Measurements from ENCODE around the gene SBF2. TPM values are rescaled to one million over a fixed set of nuclear protein-coding genes. Genes with fewer than 3 reads are reported as not detected.

The SBF2 gene
- polyA plus RNA-seq, 1 donor from 2014 or later: 53.4 TPM

GRCh38 chr11:9849389-9849788, 444.6 kb downstream of the SBF2 start:
- Histone ChIP-seq H3F3A (ENCODE audit: insufficient read depth, low read length, poor library complexity, severe bottlenecking) (no peaks in the 10 kb centered on the region), H3K27me3 (ENCODE audit: insufficient read depth, low read depth, low read length) (no peaks in the 10 kb centered on the region), H3K4me3 (ENCODE audit: low read length) (no peak overlapping the region), H4K20me1 (ENCODE audit: insufficient read depth) (no peaks in the 10 kb centered on the region), H3K4me2 (ENCODE audit: low read length) (no peak overlapping the region), H2AFZ (ENCODE audit: low read depth, low read length) (no peak overlapping the region), H3K36me3 (ENCODE audit: insufficient read depth, low read length) (peaks cover 7% of the 10 kb centered on the region), H3K27ac (ENCODE audit: low read length) (no peak overlapping the region), H3K9me2 (ENCODE audit: insufficient read depth, low read length) (no peaks in the 10 kb centered on the region), H3K9ac (ENCODE audit: low read length) (no peak overlapping the region), H3K9me3 (ENCODE audit: low read length) (no peaks in the 10 kb centered on the region), H3K79me2 (replicated peaks; ENCODE audit: insufficient read depth, low read length) (no peaks in the 10 kb centered on the region)
- no peak for TF ChIP-seq EZH2 (IDR thresholded peaks at IDR 0.05; ENCODE audit: borderline replicate concordance, insufficient read depth, low read length, poor library complexity, severe bottlenecking)
- TF ChIP-seq POLR2AphosphoS5 (IDR thresholded peaks at IDR 0.05): no peak
- no peak for TF ChIP-seq RAD21 (conservative IDR thresholded peaks at IDR 0.05)
- no peak for TF ChIP-seq TAF1 (IDR thresholded peaks at IDR 0.05; ENCODE audit: low read depth)
- no peak for TF ChIP-seq CTCF (IDR thresholded peaks at IDR 0.05; ENCODE audit: poor library complexity, severe bottlenecking)
- TF ChIP-seq MXI1 (conservative IDR thresholded peaks at IDR 0.05; ENCODE audit: poor library complexity, severe bottlenecking): no peak
- no peak for TF ChIP-seq REST (IDR thresholded peaks at IDR 0.05; ENCODE audit: borderline replicate concordance)
- no peak for TF ChIP-seq SMC3 (conservative IDR thresholded peaks at IDR 0.05; ENCODE audit: poor library complexity)
- TF ChIP-seq EP300 (conservative IDR thresholded peaks at IDR 0.05; ENCODE audit: poor library complexity, severe bottlenecking): no peak

GRCh38 chr11:9847636-9848035, 446.4 kb downstream of the SBF2 start:
- TF ChIP-seq SMC3 (conservative IDR thresholded peaks at IDR 0.05; ENCODE audit: poor library complexity) (no peak), TAF1 (IDR thresholded peaks at IDR 0.05; ENCODE audit: low read depth) (no peak), CTCF (IDR thresholded peaks at IDR 0.05; ENCODE audit: poor library complexity, severe bottlenecking) (no peak), MXI1 (conservative IDR thresholded peaks at IDR 0.05; ENCODE audit: poor library complexity, severe bottlenecking) (no peak), POLR2AphosphoS5 (IDR thresholded peaks at IDR 0.05) (no peak), RAD21 (conservative IDR thresholded peaks at IDR 0.05) (no peak), EZH2 (IDR thresholded peaks at IDR 0.05; ENCODE audit: borderline replicate concordance, insufficient read depth, low read length, poor library complexity, severe bottlenecking) (no peak), EP300 (conservative IDR thresholded peaks at IDR 0.05; ENCODE audit: poor library complexity, severe bottlenecking) (no peak), REST (IDR thresholded peaks at IDR 0.05; ENCODE audit: borderline replicate concordance) (no peak)
- Histone ChIP-seq H3K79me2 (replicated peaks; ENCODE audit: insufficient read depth, low read length) (no peaks in the 10 kb centered on the region), H3K4me2 (ENCODE audit: low read length) (no peak overlapping the region), H3K27ac (ENCODE audit: low read length) (no peak overlapping the region), H3K9me3 (ENCODE audit: low read length) (no peaks in the 10 kb centered on the region), H3K4me3 (ENCODE audit: low read length) (no peak overlapping the region), H3K27me3 (ENCODE audit: insufficient read depth, low read depth, low read length) (no peaks in the 10 kb centered on the region), H4K20me1 (ENCODE audit: insufficient read depth) (no peaks in the 10 kb centered on the region), H2AFZ (ENCODE audit: low read depth, low read length) (no peak overlapping the region), H3K36me3 (ENCODE audit: insufficient read depth, low read length) (peaks cover 7% of the 10 kb centered on the region), H3K9me2 (ENCODE audit: insufficient read depth, low read length) (no peaks in the 10 kb centered on the region), H3F3A (ENCODE audit: insufficient read depth, low read length, poor library complexity, severe bottlenecking) (no peaks in the 10 kb centered on the region), H3K9ac (ENCODE audit: low read length) (no peak overlapping the region)
